Kidney (tissue), 14 donors: ENCODE data around the gene ADSS1. TPM values are rescaled to one million over a fixed set of nuclear protein-coding genes. Genes with fewer than 3 reads are reported as not detected.
A peak's percentile ranks its signal among the peaks of the same experiment; 100 is the strongest.

ENCODE experiments used
- DNase-seq, 5 donors: peaks; one replicate each; pipeline ENCODE4 v3.0.0-alpha.2; 2013 to 2020
- FAIRE-seq: peaks from 2 replicates; lab custom pipeline; 2012; peaks lifted over from hg19 to GRCh38; lab: Jason Lieb, UNC
- H3K27ac ChIP-seq, 2 donors: one replicate each; pipeline ENCODE4 v1.7.0; 2013; ENCODE audit warnings: low read depth in 2 of 2, low read length in 2 of 2, inconsistent platforms in 1 of 2
- H3K27me3 ChIP-seq: one replicate; pipeline ENCODE4 v1.7.1; 2013; ENCODE audit warnings: low read length, inconsistent platforms; ENCODE audit not compliant: control insufficient read depth, insufficient read depth
- H3K36me3 ChIP-seq, 3 donors: one replicate each; pipeline versions ENCODE4 v1.7.0 to v1.7.1; 2013; ENCODE audit warnings: low read length in 3 of 3, control low read depth in 1 of 3, inconsistent platforms in 1 of 3; ENCODE audit not compliant: insufficient read depth in 3 of 3, control insufficient read depth in 2 of 3
- H3K4me1 ChIP-seq, 3 donors: one replicate each; pipeline versions ENCODE4 v1.7.0 to v1.7.1; 2013; ENCODE audit warnings: low read length in 3 of 3, inconsistent platforms in 1 of 3, low read depth in 1 of 3; ENCODE audit not compliant: control insufficient read depth in 2 of 3, insufficient read depth in 2 of 3
- H3K4me3 ChIP-seq, 3 donors: one replicate each; pipeline versions ENCODE4 v1.7.0 to v1.8.1; 2013; ENCODE audit warnings: low read length in 3 of 3, control low read depth in 1 of 3, inconsistent platforms in 1 of 3
- H3K9ac ChIP-seq, 3 donors: one replicate each; pipeline versions ENCODE4 v1.7.0 to v1.7.1; 2013; ENCODE audit warnings: low read length in 3 of 3, control low read depth in 1 of 3, inconsistent platforms in 1 of 3
- H3K9me3 ChIP-seq, 3 donors: one replicate each; pipeline versions ENCODE4 v1.7.0 to v1.7.1; 2013; ENCODE audit warnings: low read length in 3 of 3, control low read depth in 1 of 3, inconsistent platforms in 1 of 3; ENCODE audit not compliant: control insufficient read depth in 2 of 3, insufficient read depth in 1 of 3
- CTCF ChIP-seq: IDR thresholded peaks from 3 replicates; pipeline ENCODE4 v1.5.1; 2012; ENCODE audit warnings: mild to moderate bottlenecking, moderate library complexity, borderline replicate concordance; ENCODE audit not compliant: insufficient read depth; ENCODE audit errors: extremely low read depth
- intact Hi-C: fragments of 100-400 bp; cut with DNase I; formaldehyde crosslinking; loops from one replicate; pipeline ENCODE4 v1.11.1; 2022
- polyA plus RNA-seq: library from polyadenylated mRNA; stranded (reverse); fragments of 350-450 nt; fragmentation: Illumina TruSeq; extraction: RNeasy Lipid Tissue Mini Kit (QIAGEN cat#74804); gene quantifications from one replicate; pipeline ENCODE4 v1.2.3, GENCODE V29; 2014; ENCODE audit warnings: low read depth, low replicate concordance; ENCODE audit not compliant: insufficient read depth
- total RNA-seq: library from RNA; stranded (reverse); fragmentation: NEBNext Ultra II Directional; extraction: Animal tissue kit (Norgen Biotek cat#: 25700); gene quantifications from one replicate; pipeline ENCODE4 v1.2.1, GENCODE V29; 2021
- donor health status: control.
- donor health status: control.
- donor health status: control.
- donor health status: control.
- donor health status: control.
- donor health status: DM: yes; HTN: yes; CAD: no.
- donor health status: Normal renal cell carcinoma (clear cell type).

The ADSS1 gene
- total and polyA plus RNA-seq, 2 donors from 2014 or later: 7.5 to 16.5 TPM

- Histone ChIP-seq H3K9me3 (no peaks in the 10 kb centered on the region), H3K27ac (no peak overlapping the region), H3K4me3 (no peak overlapping the region), H3K36me3 (no peaks in the 10 kb centered on the region), H3K9ac (no peak overlapping the region), H3K27me3 (no peaks in the 10 kb centered on the region), H3K4me1 (peaks cover 0 to 36% (median 13%) of the 10 kb centered on the region in 3 donors)
- intact Hi-C loops: no loop called here
- no peak for DNase-seq
- no peak for TF ChIP-seq CTCF
- no peak for FAIRE-seq
Measured at GRCh38 chr14:104734051-104734587, 10.1 kb downstream of the ADSS1 start.

- intact Hi-C loops: no loop called here
- H3K9me3 ChIP-seq: no peaks in the 10 kb centered on the region
- no peak for FAIRE-seq
- H3K27ac ChIP-seq: peak overlapping the region in 1 of 2 donors; percentile 16
- TF ChIP-seq CTCF: no peak
- no peaks in the 10 kb centered on the region for H3K27me3 ChIP-seq
- no peak for DNase-seq
- no peak overlapping the region for H3K9ac ChIP-seq
- peaks cover 0 to 36% (median 13%) of the 10 kb centered on the region in 3 donors for H3K4me1 ChIP-seq
- no peaks in the 10 kb centered on the region for H3K36me3 ChIP-seq
- no peak overlapping the region for H3K4me3 ChIP-seq
Measured at GRCh38 chr14:104734601-104734990, 10.6 kb downstream of the ADSS1 start.

- H3K9ac ChIP-seq: no peak overlapping the region
- no peaks in the 10 kb centered on the region for H3K27me3 ChIP-seq
- peak overlapping the region; percentile 85 to 87 for H3K27ac ChIP-seq
- H3K9me3 ChIP-seq: no peaks in the 10 kb centered on the region
- FAIRE-seq (no peak), DNase-seq (peak in 3 of 5 donors; percentile 31 to 52 (median 32))
- H3K4me3 ChIP-seq: no peak overlapping the region
- intact Hi-C loops: no loop called here
- TF ChIP-seq CTCF: no peak
- H3K36me3 ChIP-seq: peaks cover 0 to 3% (median 3%) of the 10 kb centered on the region in 3 donors
- H3K4me1 ChIP-seq: peaks cover 0 to 36% (median 13%) of the 10 kb centered on the region in 3 donors
Measured at GRCh38 chr14:104734991-104735779, 11.2 kb downstream of the ADSS1 start.
